Stimulated activated naive CD4-positive, alpha-beta T cell treated with Interleukin-2 at 50 U/mL for 16 hours (primary cell): ENCODE data around the gene ASTN2.

Source experiments
- DNase-seq: peaks from one replicate; lab custom pipeline; 2025; lab: John Stamatoyannopoulos, UW

ASTN2 gene

GRCh38 chr9:116558818-116559540, 855.9 kb downstream of the ASTN2 start:
- no peak for DNase-seq

GRCh38 chr9:116558035-116558434, 856.8 kb downstream of the ASTN2 start:
- no peak for DNase-seq

DNA sequence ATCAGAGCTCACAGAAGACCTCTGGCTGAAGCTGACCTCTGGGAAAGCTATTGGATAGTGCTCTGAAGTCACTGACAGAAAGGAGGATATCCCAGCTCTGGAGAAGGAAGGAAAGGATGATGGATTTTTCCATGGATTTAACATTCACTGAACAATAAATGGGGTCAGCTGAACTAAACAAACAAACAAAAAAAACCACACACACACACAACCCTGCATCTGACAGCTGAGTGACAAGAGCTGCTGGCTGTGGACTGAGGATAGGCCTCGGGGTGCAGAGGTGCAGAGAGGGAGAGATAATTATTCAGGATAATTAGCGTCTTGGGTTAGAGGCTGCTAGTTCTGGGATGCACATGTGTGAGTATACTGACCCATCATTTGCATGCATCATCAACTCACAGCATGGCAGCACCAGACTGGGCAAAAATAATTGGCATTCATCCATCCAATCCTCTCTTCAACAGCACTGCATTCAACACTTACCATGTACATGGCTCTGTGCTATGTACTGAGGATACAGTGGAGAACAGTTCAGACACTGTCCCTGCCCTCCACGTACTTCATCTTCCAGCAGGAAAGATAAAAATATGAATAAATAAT, 859.2 kb downstream of the ASTN2 start:
- DNase-seq: no peak

GRCh38 chr9:116555119-116555518, 859.7 kb downstream of the ASTN2 start:
- DNase-seq: no peak

DNA sequence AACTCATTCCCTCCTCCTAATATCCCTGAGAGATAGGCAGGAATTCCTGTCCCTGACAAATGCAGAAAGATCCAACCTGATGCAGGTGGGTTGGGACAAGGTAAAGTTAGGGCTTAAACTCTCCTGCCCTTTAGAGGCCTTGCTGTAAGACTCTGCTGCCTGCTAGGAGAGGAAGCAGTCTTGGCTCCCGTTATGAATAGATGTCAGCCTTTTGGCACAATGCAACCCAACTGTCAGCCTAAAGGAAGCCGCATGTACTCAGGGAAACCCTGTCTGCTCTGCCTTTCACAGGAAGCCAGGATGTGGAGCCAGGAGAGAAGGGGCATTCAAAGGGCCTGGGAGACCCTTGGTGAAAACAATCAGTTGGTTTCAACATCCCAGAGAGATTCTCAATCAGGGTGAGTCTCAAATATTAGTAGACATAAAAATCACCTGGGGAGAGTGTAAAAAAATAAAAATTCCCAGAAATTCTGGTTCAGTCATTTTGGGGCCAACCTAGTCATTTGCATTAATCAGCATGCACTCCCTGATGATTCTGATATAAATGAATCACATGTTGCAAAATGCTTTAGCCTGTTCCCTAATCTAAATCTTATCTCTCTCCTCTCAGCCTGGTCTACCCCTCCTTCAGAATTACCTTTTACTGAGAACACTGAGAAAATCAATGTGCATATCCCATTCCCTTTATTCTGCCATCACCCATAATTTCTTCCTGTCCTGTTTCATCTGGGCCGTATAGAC, 864.0 kb downstream of the ASTN2 start:
- no peak for DNase-seq

GRCh38 chr9:116549786-116550660, 864.8 kb downstream of the ASTN2 start:
- no peak for DNase-seq

DNA sequence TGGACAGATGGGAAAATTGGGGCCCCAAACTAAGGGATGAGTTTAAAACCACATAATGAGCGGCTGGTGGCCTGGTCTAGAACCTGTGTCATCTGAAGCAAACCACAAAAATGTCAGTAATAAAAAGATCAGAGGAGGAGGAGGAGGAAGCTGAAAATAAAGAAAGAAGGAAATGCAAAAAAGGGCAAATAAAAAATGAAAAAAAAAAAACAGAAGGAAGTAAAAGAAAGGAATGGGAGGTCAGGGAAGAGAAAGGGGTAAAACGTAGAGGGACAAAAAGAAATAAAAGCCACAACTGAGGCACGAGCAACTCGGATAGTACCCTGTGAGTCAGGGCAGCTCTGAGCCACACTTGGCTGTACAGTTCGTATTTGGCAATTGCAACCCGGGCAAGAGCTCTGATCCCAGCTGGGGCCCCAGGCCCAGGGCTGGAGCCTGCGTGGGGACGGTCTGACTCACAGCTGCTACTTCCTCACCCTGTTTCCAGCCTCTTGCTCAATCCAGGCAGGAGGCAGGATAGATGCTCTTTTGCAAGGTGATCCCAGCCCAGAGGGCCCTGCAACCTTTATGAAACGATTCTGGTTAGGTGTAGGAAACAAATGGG, 865.7 kb downstream of the ASTN2 start:
- DNase-seq: no peak

DNA sequence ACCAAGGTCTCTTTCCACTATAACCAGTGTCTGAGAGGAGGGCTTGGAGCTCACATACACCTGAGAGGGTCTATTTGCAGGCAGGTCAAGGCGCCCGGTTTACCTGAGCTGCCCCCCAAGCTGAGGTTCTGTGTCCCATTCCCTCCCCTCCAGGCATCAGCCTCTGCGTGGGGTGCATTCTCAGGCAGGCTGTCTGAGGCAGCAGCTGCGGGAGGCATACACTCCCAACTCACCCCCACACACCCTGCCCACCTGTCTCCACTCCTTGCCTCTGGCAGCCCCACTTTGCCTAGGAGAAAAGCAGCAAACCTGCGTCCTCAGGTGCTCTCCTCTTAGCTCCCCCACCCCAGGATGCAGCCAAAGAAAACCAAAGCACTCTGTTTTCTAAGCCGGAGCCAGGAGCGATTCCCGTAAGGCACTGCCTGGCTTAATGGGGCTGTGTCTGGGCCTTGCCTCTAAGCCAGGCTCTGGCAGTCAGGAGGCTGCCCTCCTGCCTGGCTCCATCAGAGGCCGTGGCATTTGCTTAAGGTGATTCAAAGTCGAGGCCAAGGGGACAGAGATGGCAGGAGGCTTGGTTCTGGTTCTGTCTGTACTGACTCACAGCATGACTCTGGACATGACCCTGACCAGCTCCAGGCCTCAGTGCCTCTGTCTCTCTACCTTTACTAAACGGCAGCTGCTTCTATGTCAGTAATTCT, 867.0 kb downstream of the ASTN2 start:
- DNase-seq: no peak

DNA sequence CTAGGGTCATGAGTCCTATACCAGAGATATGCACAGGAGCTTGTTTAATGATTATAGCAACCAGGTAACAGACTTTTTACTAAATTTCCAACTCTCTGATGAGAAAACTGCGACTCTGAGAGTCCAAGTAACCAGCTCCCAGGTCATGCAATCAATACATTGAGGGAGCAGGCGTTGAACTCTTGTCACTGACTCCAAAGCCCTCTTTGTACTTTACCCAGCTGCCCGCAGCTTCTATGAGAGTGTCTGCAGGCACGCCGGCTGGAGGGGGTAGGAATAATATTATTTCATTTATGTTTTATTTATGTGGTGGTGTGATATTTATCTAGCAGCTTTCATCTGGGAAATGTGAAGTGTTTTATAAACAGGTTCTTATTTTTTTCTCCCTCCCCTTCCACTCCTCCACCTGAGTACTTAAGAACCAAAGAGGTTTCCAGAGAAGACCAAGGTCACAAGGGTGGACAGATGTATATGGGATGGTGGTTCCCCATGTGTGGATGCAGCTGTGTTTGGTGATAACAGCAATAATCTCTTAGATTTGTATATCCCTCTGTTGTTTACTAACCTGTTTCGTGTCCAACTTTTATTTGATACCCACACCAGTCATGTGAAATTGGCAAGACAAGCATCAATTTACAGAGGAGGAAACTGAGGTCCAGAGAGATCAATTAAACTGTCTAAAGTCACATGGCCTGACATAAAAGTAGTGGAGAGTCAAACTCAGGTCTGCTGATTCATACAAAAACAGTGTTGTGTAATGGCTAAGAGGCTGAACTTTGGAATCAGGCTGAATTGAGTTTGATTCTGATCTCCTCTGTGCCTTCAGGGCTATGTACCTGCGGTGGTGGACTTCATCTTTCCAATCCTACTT, 867.9 kb downstream of the ASTN2 start:
- no peak for DNase-seq

DNA sequence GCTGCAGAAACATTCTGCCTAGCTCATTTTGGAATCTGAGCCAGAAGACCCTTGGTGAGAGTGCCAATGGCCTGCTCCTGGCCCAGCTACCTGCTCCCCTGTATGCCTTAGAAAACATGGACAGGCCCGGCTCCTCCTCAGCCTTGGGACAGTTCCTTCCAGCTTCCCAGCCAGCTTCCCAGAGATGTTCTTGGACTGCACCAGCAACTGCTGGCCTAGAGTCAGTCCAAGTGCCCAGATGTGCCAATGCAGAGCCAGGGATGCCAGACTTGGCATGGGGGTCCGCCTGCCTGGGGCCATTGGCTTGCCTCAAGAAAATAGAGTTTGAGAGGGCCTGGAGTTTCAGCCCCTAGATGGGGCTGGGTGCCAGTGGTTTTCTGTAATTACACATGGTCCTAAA, 870.0 kb downstream of the ASTN2 start:
- no peak for DNase-seq

- no peak for DNase-seq
Observed at GRCh38 chr9:116543731-116544400, 871.0 kb downstream of the ASTN2 start.

DNA sequence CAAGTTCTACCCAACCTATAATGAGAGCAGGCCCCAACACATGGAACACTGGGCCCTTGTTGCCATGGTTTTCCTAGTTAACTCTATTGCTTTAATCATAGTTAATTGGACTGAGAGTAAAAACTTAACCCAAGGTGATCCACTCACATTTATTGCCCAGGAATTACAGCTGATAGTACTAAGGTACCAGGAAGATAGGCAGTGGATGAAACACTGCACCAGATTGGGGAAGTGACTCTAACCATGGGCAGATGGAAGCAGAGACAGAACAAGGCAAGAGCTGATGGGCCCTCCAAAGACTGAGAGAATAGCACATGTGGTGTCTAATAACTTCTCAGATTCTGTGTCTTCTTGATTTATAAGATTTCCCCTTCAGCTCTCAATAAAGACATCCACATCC, 873.5 kb downstream of the ASTN2 start:
- DNase-seq: no peak

- DNase-seq: no peak
Observed at GRCh38 chr9:116539549-116539948, 875.3 kb downstream of the ASTN2 start.

- DNase-seq: no peak
Observed at GRCh38 chr9:116525611-116526010, 889.2 kb downstream of the ASTN2 start.

- no peak for DNase-seq
Observed at GRCh38 chr9:116524778-116525470, 889.9 kb downstream of the ASTN2 start.

DNA sequence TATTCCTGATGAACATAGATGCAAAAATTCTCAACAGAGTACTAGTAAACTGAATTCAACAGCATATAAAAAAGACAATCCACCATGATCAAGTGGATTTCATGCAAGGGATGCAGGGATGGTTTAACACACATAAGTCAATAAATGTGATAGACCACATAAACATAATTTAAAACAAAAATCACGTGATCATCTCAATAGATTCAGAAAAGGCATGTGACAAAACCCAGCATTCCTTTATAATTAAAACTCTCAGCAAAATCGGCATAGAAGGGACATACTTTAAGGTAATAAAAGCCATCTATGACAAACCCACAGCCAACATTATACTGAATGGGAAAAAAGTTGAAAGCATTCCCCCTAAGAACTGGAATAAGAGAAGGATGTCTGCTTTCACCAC, 894.6 kb downstream of the ASTN2 start:
- DNase-seq: no peak

- DNase-seq: no peak
Observed at GRCh38 chr9:116516456-116516855, 898.4 kb downstream of the ASTN2 start.

DNA sequence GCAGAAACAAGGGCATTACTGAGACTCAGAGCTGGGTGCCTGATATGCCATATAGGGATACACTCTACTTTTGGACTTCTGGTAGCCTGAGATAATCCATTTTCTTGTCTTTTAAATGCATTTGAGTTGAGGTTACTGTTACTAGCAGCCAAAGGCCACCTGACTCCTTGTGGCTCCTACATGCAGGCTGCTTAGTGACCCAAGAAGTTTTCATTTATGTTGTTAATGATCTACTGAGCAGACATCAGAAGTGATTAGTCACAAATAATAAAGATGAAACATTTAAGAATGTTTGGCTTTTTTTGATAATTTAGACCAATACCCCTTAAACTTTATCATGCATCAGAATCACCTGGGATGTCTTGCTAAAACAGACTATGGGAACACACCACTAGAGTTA, 899.3 kb downstream of the ASTN2 start:
- no peak for DNase-seq

- no peak for DNase-seq
Observed at GRCh38 chr9:116506685-116507084, 908.2 kb downstream of the ASTN2 start.
